Activated T-cell treated with anti-CD3 and anti-CD28 coated beads for 48 hours (primary cell): ENCODE results near the gene ETF1.
A peak's percentile ranks its signal among the peaks of the same experiment; 100 is the strongest.

ENCODE experiments used
- DNase-seq: peaks from one replicate; pipeline ENCODE4 v3.0.0-alpha.2; 2020; ENCODE audit warnings: low read depth

Gene ETF1

GRCh38 chr5:138563340-138564118 is 20.5 kb upstream of the ETF1 start:
- DNase-seq, result no peak

- DNase-seq, result no peak
Observed at GRCh38 chr5:138560971-138561370, 17.9 kb upstream of the ETF1 start.

GRCh38 chr5:138559937-138560336 is 16.9 kb upstream of the ETF1 start:
- no peak for DNase-seq

- DNase-seq, result no peak
Observed at GRCh38 chr5:138557677-138558076, 14.6 kb upstream of the ETF1 start.

GRCh38 chr5:138554143-138554542 is 11.1 kb upstream of the ETF1 start:
- DNase-seq, result no peak

GRCh38 chr5:138553437-138554095 is 10.5 kb upstream of the ETF1 start:
- no peak for DNase-seq

GRCh38 chr5:138552657-138553056 is 9.6 kb upstream of the ETF1 start:
- no peak for DNase-seq

- DNase-seq, result no peak
Observed at GRCh38 chr5:138549414-138549813, 6.4 kb upstream of the ETF1 start.

GRCh38 chr5:138545919-138546562 is 3.0 kb upstream of the ETF1 start:
- no peak for DNase-seq

- DNase-seq, result no peak
Observed at GRCh38 chr5:138544181-138545134, 1.4 kb upstream of the ETF1 start.

- no peak for DNase-seq
Observed at GRCh38 chr5:138543730-138544104, 681 bp upstream of the ETF1 start.

- peak; percentile 19 for DNase-seq
Observed at GRCh38 chr5:138542180-138542955, 668 bp downstream of the ETF1 start.

GRCh38 chr5:138541511-138542179 is 1.4 kb downstream of the ETF1 start:
- DNase-seq, result no peak

- DNase-seq, result no peak
Observed at GRCh38 chr5:138539791-138540190, 3.2 kb downstream of the ETF1 start.

GRCh38 chr5:138538943-138539627 is 4.0 kb downstream of the ETF1 start:
- DNase-seq, result no peak

GRCh38 chr5:138536665-138537315 is 6.2 kb downstream of the ETF1 start:
- DNase-seq, result no peak

GRCh38 chr5:138536215-138536614 is 6.8 kb downstream of the ETF1 start:
- DNase-seq, result no peak

- no peak for DNase-seq
Observed at GRCh38 chr5:138533973-138534941, 8.8 kb downstream of the ETF1 start.
